ENCODE results near the gene NSG1. TPM values are rescaled to one million over a fixed set of nuclear protein-coding genes. Genes with fewer than 3 reads are reported as not detected.

Gene NSG1
- total and polyA plus RNA-seq, 2 of the 4 experiments (the other 2 are of a cell fraction) = 0.72 to 1.6 TPM

DNA sequence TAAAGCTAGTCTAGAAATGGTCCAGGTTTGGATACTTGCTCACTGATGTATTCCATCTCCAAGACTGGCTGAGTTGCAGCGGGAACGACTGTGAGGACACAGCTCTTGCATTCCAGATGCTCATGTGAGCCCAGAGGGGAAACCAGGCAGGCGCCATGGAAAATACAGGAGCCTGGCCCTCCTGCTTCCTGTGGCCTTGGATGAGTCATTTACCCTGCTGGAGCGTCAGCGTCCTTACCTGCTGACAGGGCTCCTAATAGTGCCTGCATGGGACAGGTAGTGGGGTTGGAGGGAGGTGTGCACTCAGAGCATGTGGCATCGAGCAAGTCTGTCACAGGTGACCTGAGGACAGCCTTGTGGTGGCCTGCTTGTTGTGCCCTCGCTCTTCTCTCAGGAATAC, 69.4 kb downstream of the NSG1 start:
- Histone ChIP-seq H4K8ac (ENCODE audit: low read depth in 2 of 2, low read length in 2 of 2) (no peak overlapping the region), H3K56ac (ENCODE audit: extremely low read depth, insufficient read depth, low read length) (no peak overlapping the region), H3K36me3 (ENCODE audit: control insufficient read depth, insufficient read depth, low read length) (peaks cover 31% of the 10 kb centered on the region), H3K4me3 (ENCODE audit: insufficient read depth, low read depth, low read length) (no peak overlapping the region), H2AK9ac (replicated peaks; ENCODE audit: low read depth, low read length, poor library complexity) (no peak overlapping the region), H3K14ac (replicated peaks; ENCODE audit: low read depth, low read length) (no peak overlapping the region), H3K4me1 (ENCODE audit: control insufficient read depth, insufficient read depth, low read length) (peaks cover 10% of the 10 kb centered on the region), H2BK120ac (ENCODE audit: low read depth, low read length) (no peak overlapping the region), H3K4ac (ENCODE audit: low read depth, low read length) (no peak overlapping the region), H3K4me2 (ENCODE audit: low read depth, low read length) (no peak overlapping the region), H4K20me1 (ENCODE audit: insufficient read depth, low read length) (no peaks in the 10 kb centered on the region), H3K79me1 (ENCODE audit: low read depth in 1 of 2, low read length in 2 of 2) (peaks cover 14 to 21% of the 10 kb centered on the region in 2 experiments), H4K91ac (ENCODE audit: insufficient read depth, low read depth, low read length) (no peak overlapping the region; the same call in 1 of the 2 replicates), H2AFZ (replicated peaks; ENCODE audit: low read length, poor library complexity) (no peak overlapping the region), H3K27ac (ENCODE audit: insufficient read depth, low read length) (no peak overlapping the region), H3K9me3 (ENCODE audit: control insufficient read depth, insufficient read depth, low read length) (no peaks in the 10 kb centered on the region), H3K27me3 (ENCODE audit: control insufficient read depth, insufficient read depth, low read length) (no peaks in the 10 kb centered on the region), H2BK20ac (ENCODE audit: low read depth, low read length) (no peak overlapping the region), H2AK5ac (ENCODE audit: low read depth, low read length) (no peak overlapping the region), H4K5ac (ENCODE audit: low read depth, low read length) (no peak overlapping the region), H3K9ac (ENCODE audit: low read depth, low read length) (no peak overlapping the region), H2BK15ac (ENCODE audit: low read depth, low read length) (no peak overlapping the region), H3K18ac (ENCODE audit: low read depth, low read length) (no peak overlapping the region), H2BK5ac (ENCODE audit: low read depth, low read length, poor library complexity, severe bottlenecking) (no peak overlapping the region), H3K23ac (ENCODE audit: low read depth, low read length) (no peak overlapping the region), H3K9me1 (ENCODE audit: insufficient read depth, low read length) (peaks cover 18% of the 10 kb centered on the region)
- no peak for TF ChIP-seq RAD21 (IDR thresholded peaks at IDR 0.05; ENCODE audit: low read length)
- TF ChIP-seq NFE2L2 (IDR thresholded peaks at IDR 0.05; ENCODE audit: low read depth, low read length) = no peak
- no peak for TF ChIP-seq CEBPB (IDR thresholded peaks at IDR 0.05; ENCODE audit: low read depth, low read length)
- TF ChIP-seq, protein P1, sequence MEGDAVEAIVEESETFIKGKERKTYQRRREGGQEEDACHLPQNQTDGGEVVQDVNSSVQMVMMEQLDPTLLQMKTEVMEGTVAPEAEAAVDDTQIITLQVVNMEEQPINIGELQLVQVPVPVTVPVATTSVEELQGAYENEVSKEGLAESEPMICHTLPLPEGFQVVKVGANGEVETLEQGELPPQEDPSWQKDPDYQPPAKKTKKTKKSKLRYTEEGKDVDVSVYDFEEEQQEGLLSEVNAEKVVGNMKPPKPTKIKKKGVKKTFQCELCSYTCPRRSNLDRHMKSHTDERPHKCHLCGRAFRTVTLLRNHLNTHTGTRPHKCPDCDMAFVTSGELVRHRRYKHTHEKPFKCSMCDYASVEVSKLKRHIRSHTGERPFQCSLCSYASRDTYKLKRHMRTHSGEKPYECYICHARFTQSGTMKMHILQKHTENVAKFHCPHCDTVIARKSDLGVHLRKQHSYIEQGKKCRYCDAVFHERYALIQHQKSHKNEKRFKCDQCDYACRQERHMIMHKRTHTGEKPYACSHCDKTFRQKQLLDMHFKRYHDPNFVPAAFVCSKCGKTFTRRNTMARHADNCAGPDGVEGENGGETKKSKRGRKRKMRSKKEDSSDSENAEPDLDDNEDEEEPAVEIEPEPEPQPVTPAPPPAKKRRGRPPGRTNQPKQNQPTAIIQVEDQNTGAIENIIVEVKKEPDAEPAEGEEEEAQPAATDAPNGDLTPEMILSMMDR (conservative IDR thresholded peaks at IDR 0.05; ENCODE audit: low read depth, low read length) = no peak
- no peak for TF ChIP-seq SMC3 (IDR thresholded peaks at IDR 0.05; ENCODE audit: low read depth, low read length)
- TF ChIP-seq BHLHE40 (IDR thresholded peaks at IDR 0.05; ENCODE audit: low read depth, low read length) = no peak
- TF ChIP-seq FOS (IDR thresholded peaks at IDR 0.05; ENCODE audit: low read depth, low read length) = no peak
- TF ChIP-seq MAZ (IDR thresholded peaks at IDR 0.05; ENCODE audit: borderline replicate concordance, low read depth, low read length) = no peak
- TF ChIP-seq, protein P2, sequence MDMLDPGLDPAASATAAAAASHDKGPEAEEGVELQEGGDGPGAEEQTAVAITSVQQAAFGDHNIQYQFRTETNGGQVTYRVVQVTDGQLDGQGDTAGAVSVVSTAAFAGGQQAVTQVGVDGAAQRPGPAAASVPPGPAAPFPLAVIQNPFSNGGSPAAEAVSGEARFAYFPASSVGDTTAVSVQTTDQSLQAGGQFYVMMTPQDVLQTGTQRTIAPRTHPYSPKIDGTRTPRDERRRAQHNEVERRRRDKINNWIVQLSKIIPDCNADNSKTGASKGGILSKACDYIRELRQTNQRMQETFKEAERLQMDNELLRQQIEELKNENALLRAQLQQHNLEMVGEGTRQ (IDR thresholded peaks at IDR 0.05; ENCODE audit: low read depth, low read length) = no peak
- TF ChIP-seq, protein P3, sequence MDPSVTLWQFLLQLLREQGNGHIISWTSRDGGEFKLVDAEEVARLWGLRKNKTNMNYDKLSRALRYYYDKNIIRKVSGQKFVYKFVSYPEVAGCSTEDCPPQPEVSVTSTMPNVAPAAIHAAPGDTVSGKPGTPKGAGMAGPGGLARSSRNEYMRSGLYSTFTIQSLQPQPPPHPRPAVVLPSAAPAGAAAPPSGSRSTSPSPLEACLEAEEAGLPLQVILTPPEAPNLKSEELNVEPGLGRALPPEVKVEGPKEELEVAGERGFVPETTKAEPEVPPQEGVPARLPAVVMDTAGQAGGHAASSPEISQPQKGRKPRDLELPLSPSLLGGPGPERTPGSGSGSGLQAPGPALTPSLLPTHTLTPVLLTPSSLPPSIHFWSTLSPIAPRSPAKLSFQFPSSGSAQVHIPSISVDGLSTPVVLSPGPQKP (IDR thresholded peaks at IDR 0.05; ENCODE audit: borderline replicate concordance, low read depth, low read length) = no peak
- TF ChIP-seq MXI1 (IDR thresholded peaks at IDR 0.05; ENCODE audit: borderline replicate concordance, low read depth, low read length) = no peak
- no peak for TF ChIP-seq RCOR1 (IDR thresholded peaks at IDR 0.05; ENCODE audit: insufficient replicate concordance, low read length)
- no peak for TF ChIP-seq POLR2A (IDR thresholded peaks at IDR 0.05; ENCODE audit: low read depth, low read length)
- TF ChIP-seq MAFK (IDR thresholded peaks at IDR 0.05; ENCODE audit: low read depth, low read length) = no peak
- no peak for TF ChIP-seq RFX5 (IDR thresholded peaks at IDR 0.05; ENCODE audit: low read depth, low read length)
- TF ChIP-seq CHD1 (IDR thresholded peaks at IDR 0.05; ENCODE audit: low read depth, low read length) = no peak
- ChIA-PET POLR2A (ENCODE audit: unreplicated experiment) (no interaction called here), CTCF (interaction anchor here (1.5 kb wide), 1 partner anchor 17 kb away, joined by 3 read pairs; no protein-coding TSS in a partner anchor)
- in situ Hi-C loops (cut with MboI; ENCODE audit: low sequenced_read_pairs) = no loop called here
- dilution Hi-C loops (cut with HindIII; ENCODE audit: low sequenced_read_pairs, unreplicated experiment) = no loop called here
- no peak for DNase-seq
- ATAC-seq (ENCODE audit: low read depth) = no peak
- 94% methylated on average over 2 of the region's 7 CpGs; no CpG with 5 or more reads in 1 of the 2 experiments for WGBS, 2 experiments (ENCODE audit: extremely low coverage in 2 of 2, insufficient read length in 1 of 2)
- intact Hi-C loops (cut with micrococcal nuclease) = no loop called here
- no TSS peak for BruUV-seq (replicated peaks)
